Naive B cell (primary cell): ENCODE results near the gene SH3GL3. TPM values are rescaled to one million over a fixed set of nuclear protein-coding genes. Genes with fewer than 3 reads are reported as not detected.

ENCODE experiments used
- ATAC-seq, 2 donors: fragments of 150-1000 bp; cut with Tn5 transposase; 2 replicates each; pipeline ENCODE4 v1.10.0; 2021; ENCODE audit warnings: low read depth in 2 of 2, mild to moderate bottlenecking in 2 of 2, moderate library complexity in 2 of 2
- DNase-seq: peaks from one replicate; pipeline ENCODE4 v3.0.0; 2022
- H3K27ac Mint-ChIP-seq, 6 donors: one replicate each; pipeline ENCODE4 v1.8.0; 2020 to 2022; ENCODE audit warnings: mild to moderate bottlenecking in 6 of 6, mixed read lengths in 6 of 6, moderate library complexity in 5 of 6, inconsistent platforms in 2 of 6
- H3K27me3 Mint-ChIP-seq, 3 donors: one replicate each; pipeline ENCODE4 v1.8.0; 2021 to 2022; ENCODE audit warnings: mixed read lengths in 3 of 3, mild to moderate bottlenecking in 1 of 3
- H3K36me3 Mint-ChIP-seq, 2 donors: one replicate each; pipeline ENCODE4 v1.8.0; 2020 to 2022; ENCODE audit warnings: mixed read lengths in 2 of 2, inconsistent platforms in 1 of 2, mild to moderate bottlenecking in 1 of 2
- H3K4me1 Mint-ChIP-seq, 3 donors: one replicate each; pipeline ENCODE4 v1.8.0; 2020 to 2022; ENCODE audit warnings: mixed read lengths in 3 of 3, inconsistent platforms in 1 of 3, mild to moderate bottlenecking in 1 of 3, moderate library complexity in 1 of 3
- H3K4me3 Mint-ChIP-seq, 8 donors: one replicate each; pipeline ENCODE4 v1.8.0; 2020 to 2022; ENCODE audit warnings: mild to moderate bottlenecking in 8 of 8, mixed read lengths in 8 of 8, moderate library complexity in 8 of 8, inconsistent platforms in 2 of 8
- H3K9me3 Mint-ChIP-seq, 7 donors: one replicate each; pipeline ENCODE4 v1.8.0; 2020 to 2022; ENCODE audit warnings: mixed read lengths in 7 of 7, mild to moderate bottlenecking in 5 of 7, inconsistent platforms in 2 of 7, moderate library complexity in 1 of 7
- polyA plus RNA-seq, 6 donors: library from polyadenylated mRNA; unstranded; fragments of 300-500 nt; fragmentation: Illumina TruSeq; gene quantifications; one replicate each; pipeline ENCODE4 v1.2.3, GENCODE V29; 2021; ENCODE audit warnings: low read depth in 6 of 6

The SH3GL3 gene
- polyA plus RNA-seq, 6 donors from 2014 or later: not detected

- H3K4me3 Mint-ChIP-seq: no peak overlapping the region
- DNase-seq: no peak
Measured at GRCh38 chr15:83472797-83473196, 25.7 kb downstream of the SH3GL3 start.

DNA sequence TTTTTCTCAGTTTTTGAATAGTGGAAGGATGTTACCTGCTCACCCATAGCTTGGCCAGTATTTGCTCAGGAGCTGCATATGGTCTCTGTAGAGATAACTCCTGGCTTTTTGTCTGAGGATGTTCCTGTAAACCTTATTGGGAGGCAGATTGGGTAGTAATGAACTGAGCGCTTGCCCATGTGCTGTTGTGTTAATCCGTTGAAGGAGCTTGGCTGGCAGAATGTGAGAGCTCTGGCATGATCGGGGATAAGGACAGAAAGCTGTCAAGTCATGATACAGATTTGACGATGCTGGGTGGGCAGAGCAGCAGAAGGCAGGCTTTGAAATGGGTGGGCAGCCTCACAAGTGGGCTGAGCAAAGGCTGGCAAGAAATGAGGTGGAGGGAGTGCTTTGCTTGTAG is 27.4 kb downstream of the SH3GL3 start:
- H3K36me3 Mint-ChIP-seq: peaks cover 6 to 7% of the 10 kb centered on the region in 2 donors
- ATAC-seq (no peak), DNase-seq (no peak)
- H3K9me3 Mint-ChIP-seq: peaks cover 0 to 17% (median 4%) of the 10 kb centered on the region in 7 donors
- H3K4me1 Mint-ChIP-seq: no peaks in the 10 kb centered on the region
- H3K27me3 Mint-ChIP-seq: peaks cover 13 to 18% (median 18%) of the 10 kb centered on the region in 3 donors
- H3K27ac Mint-ChIP-seq: no peak overlapping the region
- no peak overlapping the region for H3K4me3 Mint-ChIP-seq

More at GRCh38 chr15:83472797-83473196, 25.7 kb downstream of the SH3GL3 start:
- no peak for ATAC-seq
- H3K36me3 Mint-ChIP-seq: peaks cover 6 to 7% of the 10 kb centered on the region in 2 donors
- no peak overlapping the region for H3K27ac Mint-ChIP-seq
- no peaks in the 10 kb centered on the region for H3K4me1 Mint-ChIP-seq
- H3K27me3 Mint-ChIP-seq: peaks cover 7 to 25% (median 18%) of the 10 kb centered on the region in 3 donors
- peaks cover 0 to 21% (median 4%) of the 10 kb centered on the region in 7 donors for H3K9me3 Mint-ChIP-seq

- peaks cover 13 to 18% (median 14%) of the 10 kb centered on the region in 3 donors for H3K27me3 Mint-ChIP-seq
- H3K4me1 Mint-ChIP-seq: no peaks in the 10 kb centered on the region
- H3K27ac Mint-ChIP-seq: no peak overlapping the region
- peaks cover 0 to 17% (median 4%) of the 10 kb centered on the region in 7 donors for H3K9me3 Mint-ChIP-seq
- H3K4me3 Mint-ChIP-seq: no peak overlapping the region
- no peak for DNase-seq
- H3K36me3 Mint-ChIP-seq: peaks cover 6 to 7% of the 10 kb centered on the region in 2 donors
- ATAC-seq: no peak
Measured at GRCh38 chr15:83475551-83475950, 28.4 kb downstream of the SH3GL3 start.

DNA sequence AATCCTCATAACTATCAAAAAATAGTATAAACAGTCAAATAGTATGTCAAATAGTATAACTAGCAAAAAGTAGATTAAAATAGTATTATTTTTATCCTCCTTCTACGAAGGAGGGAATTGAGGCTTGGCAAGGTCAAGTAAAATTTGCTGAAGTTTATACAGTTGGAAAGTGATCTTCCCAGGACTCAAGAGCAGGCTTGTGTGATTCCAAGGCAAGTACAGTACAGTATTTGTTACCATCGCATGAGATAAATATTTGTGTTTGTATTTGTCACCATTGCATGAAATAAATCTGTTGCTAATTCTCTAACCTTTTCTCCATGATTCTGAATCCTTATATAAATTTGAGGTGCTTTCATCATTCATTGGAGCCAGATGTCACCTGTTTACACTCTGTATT is 28.9 kb downstream of the SH3GL3 start:
- H3K4me3 Mint-ChIP-seq: no peak overlapping the region
- H3K9me3 Mint-ChIP-seq: peaks cover 0 to 17% (median 4%) of the 10 kb centered on the region in 7 donors
- H3K27me3 Mint-ChIP-seq: peaks cover 11 to 18% (median 13%) of the 10 kb centered on the region in 3 donors
- ATAC-seq (no peak), DNase-seq (no peak)
- H3K4me1 Mint-ChIP-seq: no peaks in the 10 kb centered on the region
- peaks cover 6 to 7% of the 10 kb centered on the region in 2 donors for H3K36me3 Mint-ChIP-seq
- no peak overlapping the region for H3K27ac Mint-ChIP-seq

GRCh38 chr15:83476708-83477107 is 29.6 kb downstream of the SH3GL3 start:
- peaks cover 6 to 7% of the 10 kb centered on the region in 2 donors for H3K36me3 Mint-ChIP-seq
- no peak overlapping the region for H3K4me3 Mint-ChIP-seq
- H3K4me1 Mint-ChIP-seq: no peaks in the 10 kb centered on the region
- ATAC-seq: no peak
- no peak overlapping the region for H3K27ac Mint-ChIP-seq
- no peak for DNase-seq
- H3K9me3 Mint-ChIP-seq: peaks cover 0 to 17% (median 4%) of the 10 kb centered on the region in 7 donors
- H3K27me3 Mint-ChIP-seq: peaks cover 11 to 18% (median 13%) of the 10 kb centered on the region in 3 donors

GRCh38 chr15:83477172-83477807 is 30.1 kb downstream of the SH3GL3 start:
- Mint-ChIP-seq H3K27me3 (peaks cover 8 to 13% (median 13%) of the 10 kb centered on the region in 3 donors), H3K27ac (no peak overlapping the region), H3K4me1 (no peaks in the 10 kb centered on the region), H3K9me3 (peaks cover 0 to 11% (median under 1%) of the 10 kb centered on the region in 7 donors), H3K4me3 (no peak overlapping the region), H3K36me3 (peaks cover 3 to 4% of the 10 kb centered on the region in 2 donors)
- no peak for ATAC-seq
- DNase-seq: no peak

DNA sequence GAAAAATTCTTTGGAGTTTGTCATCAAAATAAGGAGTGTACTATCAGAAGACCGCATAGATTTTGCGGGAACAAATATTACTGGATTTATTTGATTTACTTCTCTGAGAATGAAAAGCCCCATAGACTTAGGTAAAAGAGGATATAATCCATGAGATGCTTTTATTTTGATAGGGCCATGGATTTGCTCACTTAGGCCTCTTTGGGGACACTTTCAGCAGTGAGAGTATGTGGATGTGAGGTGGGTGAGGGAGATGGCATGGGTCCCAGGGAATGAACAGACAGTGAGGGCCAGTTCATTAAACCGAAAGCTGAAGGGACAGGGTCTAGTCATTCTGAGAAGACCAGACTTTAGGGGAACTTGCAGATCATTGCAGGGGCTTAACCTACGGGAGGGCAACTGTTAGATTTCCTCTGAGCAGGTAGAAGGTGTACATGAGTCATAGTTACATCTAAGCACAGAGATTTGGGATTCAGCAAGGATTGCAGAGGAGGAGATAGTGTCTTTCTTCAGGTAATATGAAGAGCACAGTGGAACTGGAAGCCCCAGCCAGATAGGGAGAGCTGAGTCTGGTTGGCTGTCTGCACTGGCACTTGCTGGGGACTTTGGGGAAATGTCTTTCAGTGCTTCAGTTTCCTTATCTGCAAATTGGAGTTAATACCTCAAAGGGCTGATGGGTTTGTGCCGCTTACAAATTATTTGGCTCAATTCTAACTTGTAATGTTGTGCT is 30.8 kb downstream of the SH3GL3 start:
- Mint-ChIP-seq H3K27me3 (peaks cover 5 to 13% (median 8%) of the 10 kb centered on the region in 3 donors), H3K9me3 (peaks cover 0 to 8% (median 0%) of the 10 kb centered on the region in 7 donors), H3K36me3 (no peaks in the 10 kb centered on the region), H3K27ac (no peak overlapping the region), H3K4me3 (no peak overlapping the region), H3K4me1 (no peaks in the 10 kb centered on the region)
- DNase-seq (no peak), ATAC-seq (no peak)

DNA sequence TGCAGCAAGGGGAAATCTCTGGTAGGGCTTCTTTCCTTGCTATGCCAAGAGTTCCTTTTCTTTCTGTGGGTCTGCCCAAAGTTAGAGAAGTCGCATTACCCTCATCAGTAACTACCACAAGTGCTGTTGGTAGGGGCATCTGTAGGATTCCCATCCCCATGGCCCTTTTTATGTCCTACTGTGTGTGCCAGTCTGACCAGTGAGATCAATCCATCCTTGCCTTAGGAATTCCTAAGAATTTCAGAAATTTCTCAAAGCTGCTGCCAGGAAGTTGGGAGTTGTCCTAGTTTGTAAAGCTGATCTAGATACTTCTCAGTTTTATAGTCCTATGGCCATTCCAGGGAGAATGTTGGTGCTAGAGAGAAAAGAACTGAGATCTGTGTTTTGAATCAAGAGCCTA is 36.5 kb downstream of the SH3GL3 start:
- peaks cover 6 to 9% of the 10 kb centered on the region in 2 donors for H3K36me3 Mint-ChIP-seq

GRCh38 chr15:83484636-83485035 is 37.5 kb downstream of the SH3GL3 start:
- ATAC-seq (no peak), DNase-seq (no peak)
- Mint-ChIP-seq H3K36me3 (peaks cover 6 to 9% of the 10 kb centered on the region in 2 donors), H3K27ac (no peak overlapping the region), H3K9me3 (peaks cover 4 to 33% (median 10%) of the 10 kb centered on the region in 7 donors), H3K4me3 (no peak overlapping the region), H3K4me1 (no peaks in the 10 kb centered on the region), H3K27me3 (peaks cover 0 to 6% (median 0%) of the 10 kb centered on the region in 3 donors)

More for the DNA sequence above, 36.5 kb downstream of the SH3GL3 start:
- DNase-seq (no peak), ATAC-seq (no peak)
- H3K4me3 Mint-ChIP-seq: no peak overlapping the region
- peaks cover 4 to 33% (median 8%) of the 10 kb centered on the region in 7 donors for H3K9me3 Mint-ChIP-seq
- no peak overlapping the region for H3K27ac Mint-ChIP-seq
- H3K4me1 Mint-ChIP-seq: no peaks in the 10 kb centered on the region
- peaks cover 0 to 8% (median 5%) of the 10 kb centered on the region in 3 donors for H3K27me3 Mint-ChIP-seq

DNA sequence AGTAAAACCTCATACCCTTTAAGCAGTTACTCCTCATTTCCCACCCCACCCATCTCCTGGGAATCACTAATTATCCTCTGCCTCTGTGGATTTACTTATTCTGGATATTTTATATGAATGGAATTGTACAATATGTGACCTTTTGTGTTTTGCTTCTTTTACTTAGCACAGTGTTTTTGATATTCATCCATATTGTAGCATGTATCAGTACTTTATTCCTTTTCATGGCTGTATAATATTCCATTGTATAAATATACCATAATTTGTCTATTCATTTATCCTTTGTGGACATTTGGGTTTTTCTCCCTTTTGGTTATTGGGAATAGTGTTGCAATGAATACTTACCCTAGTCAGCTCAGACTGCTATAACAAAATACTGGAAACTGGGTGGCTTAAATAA is 39.2 kb downstream of the SH3GL3 start:
- peaks cover 6 to 9% of the 10 kb centered on the region in 2 donors for H3K36me3 Mint-ChIP-seq
- H3K27me3 Mint-ChIP-seq: peaks cover 0 to 6% (median 0%) of the 10 kb centered on the region in 3 donors
- H3K27ac Mint-ChIP-seq: no peak overlapping the region
- DNase-seq (no peak), ATAC-seq (no peak)
- H3K4me3 Mint-ChIP-seq: no peak overlapping the region
- H3K9me3 Mint-ChIP-seq: peaks cover 4 to 33% (median 10%) of the 10 kb centered on the region in 7 donors
- no peaks in the 10 kb centered on the region for H3K4me1 Mint-ChIP-seq

DNA sequence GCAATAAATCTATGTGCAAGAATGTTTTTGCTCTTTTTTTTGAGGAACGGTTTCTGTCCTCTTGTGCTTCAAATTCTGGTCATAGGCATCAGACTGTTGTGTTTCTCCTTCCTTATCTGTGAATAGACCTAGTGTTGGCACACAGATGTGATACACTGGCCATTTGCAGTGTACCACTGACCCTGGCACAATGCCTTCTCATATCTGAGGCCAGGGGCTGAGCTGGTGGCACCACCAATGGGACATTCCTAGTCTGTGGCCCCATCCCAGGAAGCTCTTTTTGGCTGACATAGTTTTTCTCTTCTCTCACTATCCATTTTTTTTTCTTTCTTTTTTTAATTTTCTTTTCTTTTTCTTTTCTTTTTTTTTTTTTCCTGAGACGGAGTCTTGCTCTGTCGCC is 40.4 kb downstream of the SH3GL3 start:
- Mint-ChIP-seq H3K4me3 (no peak overlapping the region), H3K27me3 (peaks cover 0 to 6% (median 0%) of the 10 kb centered on the region in 3 donors), H3K9me3 (peaks cover 4 to 33% (median 10%) of the 10 kb centered on the region in 7 donors), H3K27ac (no peak overlapping the region), H3K36me3 (peaks cover 6 to 9% of the 10 kb centered on the region in 2 donors), H3K4me1 (no peaks in the 10 kb centered on the region)
- DNase-seq: no peak
- ATAC-seq: no peak

GRCh38 chr15:83489690-83490089 is 42.5 kb downstream of the SH3GL3 start:
- Mint-ChIP-seq H3K4me3 (no peak overlapping the region), H3K4me1 (no peaks in the 10 kb centered on the region), H3K27me3 (peaks cover 0 to 11% (median 0%) of the 10 kb centered on the region in 3 donors), H3K27ac (no peak overlapping the region), H3K36me3 (peaks cover 6 to 9% of the 10 kb centered on the region in 2 donors), H3K9me3 (peaks cover 4 to 27% (median 7%) of the 10 kb centered on the region in 7 donors)
- DNase-seq (no peak), ATAC-seq (no peak)

- Mint-ChIP-seq H3K4me3 (no peak overlapping the region), H3K4me1 (no peaks in the 10 kb centered on the region), H3K27me3 (peaks cover 0 to 11% (median 0%) of the 10 kb centered on the region in 3 donors), H3K36me3 (peaks cover 6 to 9% of the 10 kb centered on the region in 2 donors), H3K9me3 (peaks cover 4 to 17% (median 7%) of the 10 kb centered on the region in 7 donors), H3K27ac (no peak overlapping the region)
- no peak for ATAC-seq
- no peak for DNase-seq
Measured at GRCh38 chr15:83491486-83491885, 44.3 kb downstream of the SH3GL3 start.
